GM21825 (cell line): ENCODE measurements around the gene POLRMT.
"Not testable (repeated sequence)": the region's sequence is repeated elsewhere in the genome, so short reads cannot be mapped to it uniquely, and the experiment has no call there.

Source experiments
- ATAC-seq: cut with Tn5 transposase; IDR thresholded peaks from one replicate; pipeline ENCODE4 v1.9.1; 2021; ENCODE audit warnings: mild to moderate bottlenecking, moderate library complexity; ENCODE audit not compliant: unreplicated experiment

Gene POLRMT

GRCh38 chr19:595326-596262 is 37.7 kb downstream of the POLRMT start:
- ATAC-seq, result no peak

GRCh38 chr19:594265-594870 is 39.0 kb downstream of the POLRMT start:
- ATAC-seq, result no peak

- ATAC-seq, result no peak
These were observed 39.8 kb downstream of the POLRMT start for GRCh38 chr19:593505-593904.

- ATAC-seq, result no peak
These were observed 40.3 kb downstream of the POLRMT start for GRCh38 chr19:593055-593454.

DNA sequence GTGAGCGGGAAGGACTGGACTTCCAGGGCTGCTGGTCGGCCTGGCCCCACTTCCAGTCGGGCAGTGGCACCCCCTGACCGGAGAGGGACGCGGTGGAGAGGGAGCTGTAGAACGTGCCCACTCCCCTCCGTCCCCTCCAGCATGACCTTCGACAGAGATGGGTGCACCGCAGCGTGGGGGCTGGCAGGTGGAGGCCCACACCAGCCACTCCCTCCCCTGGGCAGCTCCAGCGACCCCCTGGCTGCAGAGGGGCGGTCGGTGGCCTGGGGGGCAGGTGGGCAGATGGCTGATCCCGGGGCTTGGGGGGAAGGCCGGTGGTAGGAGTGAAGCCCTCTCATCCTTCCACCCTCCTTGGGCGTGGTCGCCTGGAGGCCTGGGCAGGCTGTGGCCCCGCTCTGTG is 41.2 kb downstream of the POLRMT start:
- ATAC-seq, result no peak

DNA sequence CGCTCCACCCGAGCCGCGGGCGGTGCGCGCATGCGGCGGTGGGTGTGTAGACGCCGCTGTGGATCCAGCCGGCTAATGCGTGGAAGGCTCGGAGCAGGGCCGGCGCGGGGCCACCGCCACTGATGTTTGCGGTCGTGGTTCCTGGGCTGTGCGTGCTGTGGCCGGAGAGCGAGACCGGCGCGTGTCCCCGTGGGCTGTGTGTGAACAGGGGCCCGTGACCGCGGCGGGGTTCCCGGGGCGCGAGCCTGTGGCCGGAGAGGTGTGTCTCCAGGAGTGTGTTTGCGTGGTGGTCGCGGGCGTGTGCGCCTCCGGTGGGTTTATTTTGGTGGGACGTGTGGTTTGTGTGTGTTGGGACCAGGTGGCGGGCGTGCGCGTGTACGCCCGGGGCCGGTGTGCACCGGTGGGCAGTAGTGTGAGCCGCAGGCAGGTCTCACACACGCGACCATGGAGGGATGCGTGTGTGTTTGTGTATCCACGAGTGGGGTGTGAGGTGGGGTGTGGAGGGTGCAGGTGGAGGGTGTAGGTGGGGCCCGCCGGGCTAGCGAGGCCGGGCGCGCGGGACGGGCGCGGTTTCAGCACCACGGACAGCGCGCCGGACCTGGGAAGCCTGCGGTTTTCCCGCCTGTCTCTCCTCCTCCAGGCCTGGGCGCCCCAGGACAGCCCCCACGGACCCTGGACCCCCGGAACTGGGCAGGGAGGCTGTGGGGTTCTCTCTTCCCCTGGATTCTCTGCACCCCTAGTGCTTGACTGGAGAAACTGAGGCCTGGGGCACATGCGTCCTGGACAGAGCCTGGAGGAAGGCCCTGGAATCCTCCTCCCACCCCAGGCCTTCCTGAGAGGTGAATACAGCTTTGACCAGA is 42.0 kb downstream of the POLRMT start:
- ATAC-seq, result no peak

DNA sequence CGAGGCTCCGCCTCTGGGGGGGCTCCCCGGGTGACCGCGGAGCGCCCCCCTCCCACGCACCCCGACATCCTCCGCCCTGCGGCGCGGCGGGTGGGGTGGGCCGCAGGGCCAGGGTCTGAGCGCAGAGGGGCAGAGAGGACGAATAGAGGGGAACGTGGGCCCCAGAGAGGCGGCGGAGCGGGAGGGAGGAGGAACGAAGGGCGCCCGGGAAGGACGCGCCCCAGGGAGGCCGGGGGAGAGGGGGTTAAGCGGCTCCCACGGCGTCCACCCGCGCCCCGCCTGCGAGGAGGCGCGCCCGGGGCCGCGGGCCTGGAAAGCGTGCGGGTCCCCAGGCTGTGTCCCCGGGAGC is 42.6 kb downstream of the POLRMT start:
- no peak for ATAC-seq

GRCh38 chr19:590396-590745 is 43.0 kb downstream of the POLRMT start:
- no peak for ATAC-seq

DNA sequence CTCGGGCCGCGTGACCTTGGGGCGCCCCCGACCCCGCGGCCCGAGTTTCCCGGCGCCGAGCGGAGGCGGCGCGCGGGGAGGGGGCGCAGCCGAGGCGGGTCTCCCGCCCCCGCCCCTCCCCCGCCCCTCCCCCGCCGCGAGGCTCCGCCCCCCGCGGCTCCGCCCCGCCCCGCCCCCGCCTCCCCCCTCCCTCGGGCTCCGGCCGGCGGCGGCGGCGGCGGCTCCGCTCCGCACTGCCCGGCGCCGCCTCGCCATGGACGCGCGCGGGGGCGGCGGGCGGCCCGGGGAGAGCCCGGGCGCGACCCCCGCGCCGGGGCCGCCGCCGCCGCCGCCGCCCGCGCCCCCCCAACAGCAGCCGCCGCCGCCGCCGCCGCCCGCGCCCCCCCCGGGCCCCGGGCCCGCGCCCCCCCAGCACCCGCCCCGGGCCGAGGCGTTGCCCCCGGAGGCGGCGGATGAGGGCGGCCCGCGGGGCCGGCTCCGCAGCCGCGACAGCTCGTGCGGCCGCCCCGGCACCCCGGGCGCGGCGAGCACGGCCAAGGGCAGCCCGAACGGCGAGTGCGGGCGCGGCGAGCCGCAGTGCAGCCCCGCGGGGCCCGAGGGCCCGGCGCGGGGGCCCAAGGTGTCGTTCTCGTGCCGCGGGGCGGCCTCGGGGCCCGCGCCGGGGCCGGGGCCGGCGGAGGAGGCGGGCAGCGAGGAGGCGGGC is 43.5 kb downstream of the POLRMT start, which contains the start of gene HCN2:
Gene HCN2 (plus strand): TSS at position 189 of the 703 bp plus-strand sequence. CDS start 65 bp downstream, at position 254.
- ATAC-seq, result no peak

DNA sequence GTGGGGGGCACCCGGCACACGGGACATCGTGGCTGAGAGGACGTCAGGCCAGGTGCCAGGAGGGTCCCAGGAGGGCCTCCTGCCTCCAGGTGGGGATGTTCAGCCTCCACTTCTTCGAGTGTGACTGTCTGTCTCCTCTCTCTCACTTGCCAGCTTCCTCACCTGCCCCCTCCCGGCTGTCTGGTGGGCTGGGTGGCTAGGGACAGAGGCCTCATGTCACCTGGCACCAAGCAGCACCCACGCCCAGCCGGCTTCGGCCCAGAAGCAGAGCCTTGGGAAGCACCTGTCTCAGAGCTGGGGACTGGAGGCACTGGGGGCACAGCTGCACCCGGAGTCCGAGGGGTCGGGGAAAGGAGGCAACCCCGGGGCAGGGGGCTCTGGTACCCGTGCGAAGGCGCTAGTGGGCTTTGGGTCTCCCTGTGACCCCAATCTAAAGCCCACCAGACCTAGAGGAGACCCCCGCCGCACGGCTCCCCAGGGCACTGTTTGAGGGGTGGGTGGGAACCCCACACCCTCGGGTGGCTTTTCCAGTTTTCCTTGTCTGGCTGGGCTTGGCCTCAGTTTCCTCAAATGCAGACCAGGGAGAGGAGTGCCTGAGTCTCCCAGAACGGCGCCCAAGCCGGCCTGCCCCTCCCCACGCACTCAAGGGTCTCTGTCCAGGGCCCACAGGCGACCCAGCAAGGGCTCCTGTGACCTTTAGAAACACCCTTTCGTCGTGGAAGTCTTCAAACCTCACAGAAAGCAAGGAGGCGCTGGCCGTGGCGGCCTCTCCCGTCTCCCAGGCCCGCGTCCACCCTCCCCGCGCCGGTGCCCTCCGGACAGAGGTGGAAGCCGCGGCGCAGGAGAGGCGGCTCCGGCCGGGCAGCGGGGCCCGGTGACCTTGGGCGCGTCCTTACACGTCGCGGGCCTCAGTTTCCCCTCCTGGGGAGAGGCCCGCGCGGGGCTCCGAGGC is 44.3 kb downstream of the POLRMT start:
- ATAC-seq, result no peak

DNA sequence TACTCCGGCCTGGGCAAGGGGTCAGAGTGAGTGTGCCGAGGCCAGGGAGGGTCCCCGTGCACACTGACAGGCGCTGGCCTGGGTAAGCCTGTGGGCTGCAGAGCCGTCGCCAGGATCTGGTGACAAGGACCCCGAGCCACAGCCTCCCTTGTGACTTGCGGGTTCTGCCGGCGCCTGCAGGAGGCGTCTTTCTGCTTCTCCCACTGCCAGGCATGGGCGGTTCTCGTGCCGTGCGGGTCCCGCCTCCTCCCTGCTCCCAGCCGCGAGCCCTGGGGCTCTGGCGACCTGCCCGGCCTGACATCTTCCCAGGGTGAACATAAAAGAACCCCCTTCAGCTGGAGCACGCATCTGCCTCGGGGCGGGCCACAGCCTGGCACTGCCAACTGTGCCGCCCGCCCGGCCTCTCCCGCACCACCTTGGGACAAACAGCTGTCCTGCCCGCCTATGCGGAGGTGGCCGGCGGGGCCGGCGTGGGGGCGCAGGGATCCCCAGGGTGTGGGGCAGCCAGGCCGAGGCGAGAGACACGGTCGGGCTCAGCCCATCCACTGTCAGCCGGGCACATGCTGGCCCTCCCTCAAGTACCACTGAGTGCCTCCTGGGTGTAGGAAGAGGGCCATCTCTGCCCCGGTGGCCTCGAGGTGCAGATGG is 45.1 kb downstream of the POLRMT start:
- no peak for ATAC-seq

GRCh38 chr19:585551-586110 is 47.7 kb downstream of the POLRMT start:
- ATAC-seq, result no peak

- ATAC-seq, result not testable (repeated sequence)
These were observed 48.2 kb downstream of the POLRMT start for GRCh38 chr19:585146-585545.

GRCh38 chr19:584240-585001 is 48.9 kb downstream of the POLRMT start:
- no peak for ATAC-seq

GRCh38 chr19:583968-584239 is 49.4 kb downstream of the POLRMT start:
- ATAC-seq, result no peak

GRCh38 chr19:583198-583967 is 50.0 kb downstream of the POLRMT start:
- no peak for ATAC-seq

DNA sequence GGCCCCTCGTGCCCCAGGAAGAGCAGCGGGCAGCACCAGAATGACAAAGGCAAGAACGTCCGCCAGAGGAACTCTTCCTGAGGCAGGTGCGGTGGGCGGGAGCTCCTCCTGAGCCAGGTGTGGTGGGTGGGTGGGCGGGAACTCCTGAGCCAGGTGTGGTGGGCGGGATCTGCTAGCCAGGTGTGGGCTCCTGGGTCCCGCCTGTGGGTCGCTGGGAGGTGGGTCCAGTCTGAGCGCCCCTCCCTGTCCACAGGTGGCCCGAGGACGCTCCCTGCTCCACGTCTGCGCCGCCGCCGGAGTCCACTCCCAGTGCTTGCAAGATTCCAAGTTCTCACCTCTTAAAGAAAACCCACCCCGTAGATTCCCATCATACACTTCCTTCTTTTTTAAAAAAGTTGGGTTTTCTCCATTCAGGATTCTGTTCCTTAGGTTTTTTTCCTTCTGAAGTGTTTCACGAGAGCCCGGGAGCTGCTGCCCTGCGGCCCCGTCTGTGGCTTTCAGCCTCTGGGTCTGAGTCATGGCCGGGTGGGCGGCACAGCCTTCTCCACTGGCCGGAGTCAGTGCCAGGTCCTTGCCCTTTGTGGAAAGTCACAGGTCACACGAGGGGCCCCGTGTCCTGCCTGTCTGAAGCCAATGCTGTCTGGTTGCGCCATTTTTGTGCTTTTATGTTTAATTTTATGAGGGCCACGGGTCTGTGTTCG is 50.7 kb downstream of the POLRMT start:
- ATAC-seq, result no peak
